HepG2 (cell line): ENCODE data around the gene MN1. TPM values are rescaled to one million over a fixed set of nuclear protein-coding genes. Genes with fewer than 3 reads are reported as not detected.

Experiments
- ATAC-seq: fragments of 200-7000 bp; cut with Tn5 transposase; 3 replicates; pipeline ENCODE4 v1.9.1; 2020; ENCODE audit warnings: mild to moderate bottlenecking, moderate library complexity
- BruUV-seq: library from RNA; stranded (reverse); fragments of 400-500 nt; replicated peaks from 2 replicates; lab custom pipeline; 2021; lab: Mats Ljungman, UMichigan
- CTCF ChIA-PET: fragments of 300-600 bp; formaldehyde crosslinking; extraction: SDS; loops from one replicate; lab custom pipeline; 2021; ENCODE audit warnings: low total read pairs, inconsistent platforms, low intra/inter-chr PET ratio; lab: Yijun Ruan, JAX
- POLR2A ChIA-PET: fragments of 350-600 bp; sonication (Branson Sonifier 250); formaldehyde crosslinking; loops from one replicate; lab custom pipeline; 2020; ENCODE audit warnings: antibody characterized with exemption, inconsistent platforms; lab: Yijun Ruan, JAX
- DNase-seq: peaks from one replicate; pipeline ENCODE4 v3.0.0-alpha.2; 2015; ENCODE audit warnings: low spot score
- FAIRE-seq: peaks from 3 replicates; lab custom pipeline; 2011; peaks lifted over from hg19 to GRCh38; lab: Jason Lieb, UNC
- H2AFZ ChIP-seq: one replicate; pipeline ENCODE4 v1.6.1; 2011; ENCODE audit warnings: low read length, inconsistent platforms
- H3K27ac ChIP-seq: fragments of 300-600 bp; 3 replicates; pipeline ENCODE4 v1.8.0; 2011; ENCODE audit warnings: mixed run types, mild to moderate bottlenecking, mixed read lengths, low read length, inconsistent platforms; ENCODE audit not compliant: insufficient read depth; ENCODE audit errors: extremely low read length
- H3K27me3 ChIP-seq, 2 experiments: fragments of 200-600 bp in 1 of 2; 2 replicates in 1 of 2; 3 replicates in 1 of 2; pipeline versions ENCODE4 v1.6.0 to v1.8.0; 2011; ENCODE audit warnings: low read length in 2 of 2, mild to moderate bottlenecking in 2 of 2, moderate library complexity in 2 of 2, inconsistent platforms in 1 of 2; ENCODE audit not compliant: insufficient read depth in 2 of 2, control insufficient read depth in 1 of 2
- H3K36me3 ChIP-seq, 2 experiments: fragments of 200-600 bp in 1 of 2; replicated peaks in 1 of 2; 2 replicates in 1 of 2; 3 replicates in 1 of 2; pipeline versions ENCODE4 v1.5.1 to v1.8.0; 2011; ENCODE audit warnings: low read length in 2 of 2, inconsistent platforms in 1 of 2; ENCODE audit not compliant: insufficient read depth in 2 of 2, control insufficient read depth in 1 of 2
- H3K4me1 ChIP-seq: 2 replicates; pipeline ENCODE4 v1.5.1; 2012; ENCODE audit warnings: low read length, inconsistent platforms; ENCODE audit not compliant: insufficient read depth
- H3K4me2 ChIP-seq: 2 replicates; pipeline ENCODE4 v1.6.0; 2011; ENCODE audit warnings: low read depth, low read length, inconsistent platforms
- H3K4me3 ChIP-seq, 3 experiments: fragments of 200-600 bp in 1 of 3; sonication (generic), shearing (Covaris generic) in 1 of 3; replicated peaks in 1 of 3; 2 replicates each; pipeline ENCODE4 v1.5.1; 2011 to 2016; ENCODE audit warnings: low read length in 3 of 3, inconsistent platforms in 2 of 3, low read depth in 2 of 3, mild to moderate bottlenecking in 2 of 3, control low read depth in 1 of 3, mixed read lengths in 1 of 3; ENCODE audit not compliant: insufficient read depth in 1 of 3
- H3K79me2 ChIP-seq: one replicate; pipeline ENCODE4 v1.6.1; 2011; ENCODE audit warnings: low read length, inconsistent platforms; ENCODE audit not compliant: insufficient read depth
- H3K9ac ChIP-seq: 2 replicates; pipeline ENCODE4 v1.6.0; 2011; ENCODE audit warnings: mild to moderate bottlenecking, low read depth, low read length, inconsistent platforms; ENCODE audit not compliant: insufficient read depth
- H3K9me3 ChIP-seq: 2 replicates; pipeline ENCODE4 v1.5.1; 2012; ENCODE audit warnings: mild to moderate bottlenecking, low read length
- H4K20me1 ChIP-seq: 2 replicates; pipeline ENCODE4 v1.6.0; 2011; ENCODE audit warnings: inconsistent platforms, mild to moderate bottlenecking, low read length, moderate library complexity; ENCODE audit not compliant: insufficient read depth
- HOXD1 ChIP-seq: sonication (generic); formaldehyde crosslinking; IDR thresholded peaks from 2 replicates; pipeline ENCODE4 v1.5.0; 2020; ENCODE audit warnings: missing genetic modification reagents
- IRX3 ChIP-seq: sonication (generic); formaldehyde crosslinking; IDR thresholded peaks from 2 replicates; pipeline ENCODE4 v1.8.1; 2023; ENCODE audit warnings: mild to moderate bottlenecking, low read depth, missing genetic modification reagents, borderline replicate concordance
- JUNB ChIP-seq: sonication (generic); formaldehyde crosslinking; IDR thresholded peaks from 2 replicates; pipeline ENCODE4 v1.8.0; 2022; ENCODE audit warnings: missing genetic modification reagents, mild to moderate bottlenecking, borderline replicate concordance
- KDM5A ChIP-seq: fragments of 200-600 bp; sonication (generic); IDR thresholded peaks from 2 replicates; pipeline ENCODE4 v1.7.0; 2018; ENCODE audit warnings: antibody characterized with exemption, mild to moderate bottlenecking, low read length, borderline replicate concordance
- MNT ChIP-seq: fragments of 450-650 bp; IDR thresholded peaks from 2 replicates; pipeline ENCODE4 v1.6.1; 2016
- PHF21A ChIP-seq: sonication (generic); formaldehyde crosslinking; IDR thresholded peaks from 2 replicates; pipeline ENCODE4 v1.5.0; 2020; ENCODE audit warnings: mild to moderate bottlenecking, missing genetic modification reagents
- PTBP1 ChIP-seq: fragments of 200-400 bp; formaldehyde crosslinking; IDR thresholded peaks from 2 replicates; pipeline ENCODE4 v1.6.1; 2018; ENCODE audit warnings: low read length, low read depth; ENCODE audit not compliant: poor library complexity, severe bottlenecking
- REPIN1 ChIP-seq: sonication (generic); formaldehyde crosslinking; IDR thresholded peaks from 2 replicates; pipeline ENCODE4 v1.8.0; 2022; ENCODE audit warnings: missing genetic modification reagents, low read depth, mild to moderate bottlenecking, borderline replicate concordance
- TAF15 ChIP-seq: fragments of 200-400 bp; formaldehyde crosslinking; IDR thresholded peaks from one replicate; pipeline ENCODE4 v1.6.1; 2018; ENCODE audit warnings: mild to moderate bottlenecking, low read depth, low read length; ENCODE audit not compliant: poor library complexity, severe bottlenecking
- ZNF234 ChIP-seq: sonication (generic); formaldehyde crosslinking; conservative IDR thresholded peaks from 2 replicates; pipeline ENCODE4 v1.5.1; 2020; ENCODE audit warnings: mild to moderate bottlenecking, missing genetic modification reagents
- ZNF543 ChIP-seq: sonication (generic); formaldehyde crosslinking; IDR thresholded peaks from 2 replicates; pipeline ENCODE4 v1.4.0; 2020; ENCODE audit warnings: mild to moderate bottlenecking, missing genetic modification reagents
- ZNF558 ChIP-seq: sonication (generic); formaldehyde crosslinking; IDR thresholded peaks from 2 replicates; pipeline ENCODE4 v1.9.0; 2022; ENCODE audit warnings: mild to moderate bottlenecking, missing genetic modification reagents, borderline replicate concordance
- ZNF614 ChIP-seq: IDR thresholded peaks from 2 replicates; pipeline ENCODE4 v1.6.1; 2018; ENCODE audit warnings: missing biosample characterization, missing genetic modification reagents, inconsistent platforms, borderline replicate concordance
- WGBS: methylation state at CpG from one replicate; pipeline ENCODE4 v1.1.6; 2017; ENCODE audit warnings: low lambda C conversion rate; 5-methylcytosine and 5-hydroxymethylcytosine counted together
- in situ Hi-C: cut with HindIII; loops from 2 replicates; pipeline ENCODE4 v1.10.0; 2017; ENCODE audit warnings: low pct_unique_long_range_greater_than_20kb; ENCODE audit not compliant: extremely low pct_ligation_motif_present
- intact Hi-C: fragments of 100-400 bp; cut with micrococcal nuclease; formaldehyde crosslinking; loops from one replicate; pipeline ENCODE4 v1.10.0; 2022; ENCODE audit not compliant: unreplicated experiment
- polyA plus RNA-seq, 8 experiments: library from polyadenylated mRNA; depleted of rRNA in 3 of 8; stranded (reverse) in 7 of 8; unstranded in 1 of 8; fragments of >200 nt; fragmentation: Illumina TruSeq in 4 of 8; extraction: Trizol in 4 of 8; gene quantifications; 2 replicates each; pipeline versions ENCODE4 v1.2.1 to v1.2.3, GENCODE V29; 2011 to 2016; ENCODE audit warnings: low read depth in 4 of 8, missing spikeins in 1 of 8, mixed read lengths in 1 of 8; ENCODE audit not compliant: insufficient read depth in 1 of 8
- total RNA-seq, 5 experiments: library from RNA; depleted of rRNA; stranded (reverse); fragments of >200 nt; fragmentation: Illumina TruSeq; extraction: Trizol; gene quantifications; 2 replicates each; pipeline ENCODE4 v1.2.3, GENCODE V29; 2016; ENCODE audit warnings: low read depth in 1 of 5

Gene MN1
- total and polyA plus RNA-seq, 2 of the 13 experiments (the other 11 are each of a cell fraction or from before 2014, with no cell fraction given), result 0.01 TPM; not detected in 1

- TF ChIP-seq HOXD1 (CRISPR knock-in tag) (no peak), PTBP1 (no peak), REPIN1 (no peak), ZNF614 (no peak), KDM5A (no peak)
- TF ChIP-seq, all 625 proteins: peak for 0
Measured at GRCh38 chr22:27699383-27700019, 102.1 kb downstream of the MN1 start (continued).

GRCh38 chr22:27698813-27699212, 102.7 kb downstream of the MN1 start:
- FAIRE-seq, result no peak

More at GRCh38 chr22:27698813-27699212, 102.7 kb downstream of the MN1 start:
- Histone ChIP-seq H3K27me3 (peaks cover 4 to 13% of the 10 kb centered on the region in 2 experiments; a peak in 2 of 5 replicates), H3K36me3 (no peaks in the 10 kb centered on the region), H2AFZ (no peak overlapping the region), H4K20me1 (no peaks in the 10 kb centered on the region), H3K27ac (no peak overlapping the region), H3K9ac (no peak overlapping the region), H3K79me2 (no peaks in the 10 kb centered on the region), H3K4me3 (no peak overlapping the region), H3K9me3 (peaks cover 11% of the 10 kb centered on the region), H3K4me1 (no peaks in the 10 kb centered on the region), H3K4me2 (no peak overlapping the region)
- WGBS, result 16% methylated on average over 5 of the region's 5 CpGs
- CTCF ChIA-PET, result no interaction called here
- ATAC-seq (no peak), DNase-seq (no peak)
- in situ Hi-C loops (no loop called here), intact Hi-C loops (no loop called here)
- POLR2A ChIA-PET, result no interaction called here
- no TSS peak for BruUV-seq
- TF ChIP-seq PTBP1 (no peak), ZNF543 (no peak), ZNF234 (no peak), JUNB (no peak), TAF15 (no peak), ZNF558 (CRISPR knock-in tag) (no peak), PHF21A (CRISPR knock-in tag) (no peak), IRX3 (no peak), MNT (no peak)

Other genes starting within 250 kb of the MN1 start
- 17.0 and 40.7 TPM in 2 replicates for gene PITPNB, start 117.5 kb upstream of the MN1 start, total RNA-seq (2016; rRNA removed; fragmentation: Illumina TruSeq; extraction: Trizol)
- 28.1 and 30.1 TPM in 2 replicates for gene PITPNB, start 117.5 kb upstream of the MN1 start, polyA plus RNA-seq (2011; rRNA removed)